AG04450 (cell line): ENCODE data around the gene CDKAL1. TPM values are rescaled to one million over a fixed set of nuclear protein-coding genes. Genes with fewer than 3 reads are reported as not detected.
A peak's percentile ranks its signal among the peaks of the same experiment; 100 is the strongest.

Source experiments
- CTCF ChIA-PET: fragments of 300-600, 350-600 bp; formaldehyde crosslinking; extraction: SDS; loops from one replicate; lab custom pipeline; 2022; ENCODE audit warnings: antibody characterized with exemption, inconsistent platforms; lab: Charles Lee
- POLR2A ChIA-PET: fragments of 350-600 bp; formaldehyde crosslinking; extraction: SDS; loops from one replicate; lab custom pipeline; 2021; ENCODE audit warnings: antibody characterized with exemption, inconsistent platforms; lab: Yijun Ruan, JAX
- DNase-seq: peaks from one replicate; pipeline ENCODE4 v3.0.0-alpha.2; 2011; ENCODE audit warnings: low read depth, low spot score
- H3K27ac ChIP-seq: one replicate; pipeline ENCODE4 v1.5.1; 2012; ENCODE audit warnings: low read depth, low read length, control low read depth
- H3K27me3 ChIP-seq: one replicate; pipeline ENCODE4 v1.6.0; 2012; ENCODE audit warnings: low read length; ENCODE audit not compliant: control insufficient read depth, insufficient read depth
- H3K4me3 ChIP-seq: 2 replicates; pipeline ENCODE4 v1.5.1; 2011; ENCODE audit warnings: mild to moderate bottlenecking, low read depth, low read length, control low read depth
- H3K9me3 ChIP-seq: 2 replicates; pipeline ENCODE4 v1.5.1; 2012; ENCODE audit warnings: low read length; ENCODE audit not compliant: control insufficient read depth, insufficient read depth
- polyA plus RNA-seq: library from polyadenylated mRNA; depleted of rRNA; stranded (reverse); fragments of >200 nt; gene quantifications from 2 replicates; pipeline ENCODE4 v1.2.3, GENCODE V29; 2011
- TF ChIP-seq, protein P1 (sequence below): IDR thresholded peaks from 2 replicates; pipeline ENCODE4 v1.5.1; 2011; ENCODE audit warnings: low read depth, low read length, control low read depth, inconsistent platforms

CDKAL1 gene
- polyA plus RNA-seq, 1 experiment, result 9.2 TPM

GRCh38 chr6:21033084-21033483 lies 498.8 kb downstream of the CDKAL1 start:
- Histone ChIP-seq H3K27ac (peak overlapping the region; percentile 68), H3K9me3 (no peaks in the 10 kb centered on the region), H3K27me3 (no peaks in the 10 kb centered on the region), H3K4me3 (no peak overlapping the region)
- ChIA-PET CTCF (no interaction called here), POLR2A (interaction anchor here (0.6 to 1.3 kb wide), 2 partner anchors 11 to 555 kb away, joined by 3 to 6 read pairs; no protein-coding TSS in a partner anchor)
- no peak for DNase-seq
- TF ChIP-seq, protein P1, sequence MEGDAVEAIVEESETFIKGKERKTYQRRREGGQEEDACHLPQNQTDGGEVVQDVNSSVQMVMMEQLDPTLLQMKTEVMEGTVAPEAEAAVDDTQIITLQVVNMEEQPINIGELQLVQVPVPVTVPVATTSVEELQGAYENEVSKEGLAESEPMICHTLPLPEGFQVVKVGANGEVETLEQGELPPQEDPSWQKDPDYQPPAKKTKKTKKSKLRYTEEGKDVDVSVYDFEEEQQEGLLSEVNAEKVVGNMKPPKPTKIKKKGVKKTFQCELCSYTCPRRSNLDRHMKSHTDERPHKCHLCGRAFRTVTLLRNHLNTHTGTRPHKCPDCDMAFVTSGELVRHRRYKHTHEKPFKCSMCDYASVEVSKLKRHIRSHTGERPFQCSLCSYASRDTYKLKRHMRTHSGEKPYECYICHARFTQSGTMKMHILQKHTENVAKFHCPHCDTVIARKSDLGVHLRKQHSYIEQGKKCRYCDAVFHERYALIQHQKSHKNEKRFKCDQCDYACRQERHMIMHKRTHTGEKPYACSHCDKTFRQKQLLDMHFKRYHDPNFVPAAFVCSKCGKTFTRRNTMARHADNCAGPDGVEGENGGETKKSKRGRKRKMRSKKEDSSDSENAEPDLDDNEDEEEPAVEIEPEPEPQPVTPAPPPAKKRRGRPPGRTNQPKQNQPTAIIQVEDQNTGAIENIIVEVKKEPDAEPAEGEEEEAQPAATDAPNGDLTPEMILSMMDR, result no peak

GRCh38 chr6:21033575-21034026 lies 499.3 kb downstream of the CDKAL1 start:
- TF ChIP-seq, protein P1, result no peak
- Histone ChIP-seq H3K27ac (peak overlapping the region; percentile 68), H3K4me3 (no peak overlapping the region), H3K27me3 (no peaks in the 10 kb centered on the region), H3K9me3 (no peaks in the 10 kb centered on the region)
- ChIA-PET CTCF (interaction anchor here (0.6 kb wide), 1 partner anchor 217 kb away, joined by 3 read pairs; no protein-coding TSS in a partner anchor), POLR2A (interaction anchor here (0.6 to 1.3 kb wide), 2 partner anchors 11 to 555 kb away, joined by 3 to 6 read pairs; no protein-coding TSS in a partner anchor)
- peak; percentile 56 for DNase-seq

DNA sequence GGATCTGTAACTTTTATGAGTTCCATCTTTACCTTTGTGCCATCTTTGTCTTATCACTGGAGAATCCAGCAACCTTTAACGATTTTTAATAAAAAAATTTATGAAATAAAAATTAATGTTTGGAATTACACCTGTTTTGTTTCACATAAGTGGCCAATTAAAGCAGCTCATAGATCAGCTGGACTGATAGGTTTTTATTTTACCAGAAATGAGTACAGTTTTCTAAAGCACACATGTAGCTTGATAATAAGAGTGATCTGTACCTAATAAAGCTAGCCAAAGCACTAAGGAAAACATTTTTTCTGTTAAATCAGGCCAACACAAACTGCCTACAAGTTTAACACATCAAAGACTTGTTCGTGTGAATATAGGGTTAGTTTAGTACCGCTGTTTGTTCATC lies 500.1 kb downstream of the CDKAL1 start:
- no peak overlapping the region for H3K4me3 ChIP-seq
- H3K9me3 ChIP-seq, result no peaks in the 10 kb centered on the region
- CTCF ChIA-PET, result interaction anchor here (0.6 kb wide), 1 partner anchor 217 kb away, joined by 3 read pairs; no protein-coding TSS in a partner anchor
- DNase-seq, result no peak
- H3K27me3 ChIP-seq, result no peaks in the 10 kb centered on the region
- peak overlapping the region; percentile 68 for H3K27ac ChIP-seq
- TF ChIP-seq, protein P1, result no peak
- POLR2A ChIA-PET, result interaction anchor here (1.3 kb wide), 1 partner anchor 12 kb away, joined by 6 read pairs; no protein-coding TSS in a partner anchor

DNA sequence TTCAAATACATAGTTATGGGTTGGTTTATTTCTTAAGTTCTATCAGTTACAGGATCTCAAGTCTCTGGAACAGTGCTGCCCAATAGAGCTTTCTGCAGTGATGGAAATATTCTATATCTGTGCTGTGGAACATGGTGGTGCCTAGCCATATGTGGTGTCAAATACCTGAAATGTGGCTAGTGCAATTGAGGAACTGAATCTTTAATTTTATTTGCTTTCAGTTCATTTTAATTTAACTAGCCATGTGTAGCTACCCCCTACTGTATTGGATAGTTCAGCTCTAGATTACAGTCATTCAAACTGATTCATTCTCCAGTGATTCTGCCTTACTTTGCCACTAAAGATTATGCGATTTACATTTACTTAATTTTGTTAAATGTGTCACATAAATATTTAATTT lies 503.2 kb downstream of the CDKAL1 start:
- H3K4me3 ChIP-seq, result no peak overlapping the region
- CTCF ChIA-PET, result interaction anchor here (0.6 kb wide), 1 partner anchor 538 kb away, joined by 3 read pairs; no protein-coding TSS in a partner anchor
- POLR2A ChIA-PET, result no interaction called here
- no peaks in the 10 kb centered on the region for H3K27me3 ChIP-seq
- TF ChIP-seq, protein P1, result no peak
- no peak for DNase-seq
- H3K27ac ChIP-seq, result no peak overlapping the region
- no peaks in the 10 kb centered on the region for H3K9me3 ChIP-seq

- no peak overlapping the region for H3K4me3 ChIP-seq
- CTCF ChIA-PET, result no interaction called here
- no peaks in the 10 kb centered on the region for H3K9me3 ChIP-seq
- H3K27me3 ChIP-seq, result no peaks in the 10 kb centered on the region
- DNase-seq, result no peak
- H3K27ac ChIP-seq, result no peak overlapping the region
- TF ChIP-seq, protein P1, result no peak
- POLR2A ChIA-PET, result no interaction called here
Observed at GRCh38 chr6:21039926-21040325, 505.7 kb downstream of the CDKAL1 start.
